ENCODE measurements around the gene PLA2G2C. TPM values are rescaled to one million over a fixed set of nuclear protein-coding genes. Genes with fewer than 3 reads are reported as not detected.

PLA2G2C gene
- total RNA-seq, 2 donors from 2014 or later = 0.27 TPM; not detected in 1

DNA sequence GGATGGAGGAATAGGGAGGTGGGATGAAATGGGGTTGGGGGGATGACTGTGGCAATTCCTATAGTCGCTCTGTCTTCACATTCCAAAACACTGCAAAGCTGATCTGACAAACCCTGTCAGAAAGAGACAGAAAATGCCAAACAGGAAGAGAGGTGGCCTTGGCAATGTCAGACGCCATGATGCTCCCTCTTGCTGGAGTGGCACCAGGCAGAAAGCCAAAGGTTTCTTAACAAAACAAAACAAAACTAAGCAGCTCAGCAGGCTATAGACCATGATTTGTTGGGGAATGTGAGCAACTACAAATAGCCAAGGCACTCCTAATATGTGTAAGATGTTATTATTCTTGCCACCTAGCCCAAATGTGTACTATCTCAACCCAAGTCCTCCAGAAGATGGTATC, 42.9 kb upstream of the PLA2G2C start:
- Histone ChIP-seq H3K9ac (ENCODE audit: low read depth in 2 of 2, low read length in 2 of 2) (no peak overlapping the region), H3K9me3 (no peaks in the 10 kb centered on the region), H3K27ac (no peak overlapping the region), H3K4me1 (no peaks in the 10 kb centered on the region), H3K27me3 (no peaks in the 10 kb centered on the region), H3K36me3 (no peaks in the 10 kb centered on the region), H3K4me3 (no peak overlapping the region)
- TF ChIP-seq, protein P1, sequence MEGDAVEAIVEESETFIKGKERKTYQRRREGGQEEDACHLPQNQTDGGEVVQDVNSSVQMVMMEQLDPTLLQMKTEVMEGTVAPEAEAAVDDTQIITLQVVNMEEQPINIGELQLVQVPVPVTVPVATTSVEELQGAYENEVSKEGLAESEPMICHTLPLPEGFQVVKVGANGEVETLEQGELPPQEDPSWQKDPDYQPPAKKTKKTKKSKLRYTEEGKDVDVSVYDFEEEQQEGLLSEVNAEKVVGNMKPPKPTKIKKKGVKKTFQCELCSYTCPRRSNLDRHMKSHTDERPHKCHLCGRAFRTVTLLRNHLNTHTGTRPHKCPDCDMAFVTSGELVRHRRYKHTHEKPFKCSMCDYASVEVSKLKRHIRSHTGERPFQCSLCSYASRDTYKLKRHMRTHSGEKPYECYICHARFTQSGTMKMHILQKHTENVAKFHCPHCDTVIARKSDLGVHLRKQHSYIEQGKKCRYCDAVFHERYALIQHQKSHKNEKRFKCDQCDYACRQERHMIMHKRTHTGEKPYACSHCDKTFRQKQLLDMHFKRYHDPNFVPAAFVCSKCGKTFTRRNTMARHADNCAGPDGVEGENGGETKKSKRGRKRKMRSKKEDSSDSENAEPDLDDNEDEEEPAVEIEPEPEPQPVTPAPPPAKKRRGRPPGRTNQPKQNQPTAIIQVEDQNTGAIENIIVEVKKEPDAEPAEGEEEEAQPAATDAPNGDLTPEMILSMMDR (IDR thresholded peaks at IDR 0.05) = no peak
- DNase-seq = no peak
- intact Hi-C loops (cut with DNase I) = no loop called here

DNA sequence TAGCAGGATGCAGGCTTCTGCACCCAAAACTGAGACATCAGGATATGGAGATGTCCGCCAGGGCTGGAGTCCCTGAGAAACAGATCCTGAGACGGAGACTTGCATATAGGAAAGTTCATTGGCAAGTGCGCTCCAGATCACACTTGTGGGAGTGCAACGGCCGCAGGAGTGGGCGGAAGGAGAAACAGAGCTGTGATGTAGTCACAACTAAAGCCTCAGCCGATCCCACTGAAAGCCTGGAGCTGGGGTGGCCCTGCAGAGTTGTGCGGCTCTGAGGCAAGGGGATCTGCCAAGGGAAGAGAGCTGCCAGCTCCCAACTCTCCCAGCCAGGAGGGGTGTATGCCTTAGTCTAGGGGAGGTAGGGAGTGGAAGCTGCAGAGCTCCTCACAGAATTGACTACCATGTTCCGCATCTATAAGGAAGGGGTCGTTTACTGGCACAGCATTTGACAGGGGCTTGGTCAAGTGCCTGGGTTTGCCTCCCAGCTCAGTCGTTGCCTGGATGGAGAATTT, 42.1 kb upstream of the PLA2G2C start:
- intact Hi-C loops (cut with DNase I) = no loop called here

DNA sequence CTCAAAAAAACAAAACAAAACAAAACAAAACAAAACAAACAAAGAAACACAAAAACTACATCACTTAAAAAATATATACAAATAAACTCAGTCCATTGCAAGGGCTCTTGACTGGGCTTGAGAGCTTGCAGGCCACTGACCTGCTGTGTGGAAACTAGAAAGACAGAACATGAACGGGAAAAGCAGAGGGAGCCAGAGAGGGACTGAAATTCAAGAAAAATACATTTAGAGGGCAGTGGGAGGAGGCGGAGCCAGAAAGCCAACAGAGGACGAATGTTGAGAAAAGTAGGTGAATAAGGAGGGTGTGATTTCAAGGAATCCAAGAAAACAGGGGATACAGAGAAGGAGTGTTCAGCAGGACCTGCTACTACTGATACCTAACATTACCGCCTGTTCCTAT, 41.4 kb upstream of the PLA2G2C start:
- H3K36me3 ChIP-seq = no peaks in the 10 kb centered on the region
- H3K9me3 ChIP-seq = no peaks in the 10 kb centered on the region
- TF ChIP-seq, protein P1 (IDR thresholded peaks at IDR 0.05) = no peak
- no peaks in the 10 kb centered on the region for H3K4me1 ChIP-seq
- H3K27me3 ChIP-seq = no peaks in the 10 kb centered on the region
- intact Hi-C loops (cut with DNase I) = no loop called here
- no peak for DNase-seq
- no peak overlapping the region for H3K4me3 ChIP-seq
- no peak overlapping the region for H3K27ac ChIP-seq
- H3K9ac ChIP-seq (ENCODE audit: low read depth in 2 of 2, low read length in 2 of 2) = no peak overlapping the region

More for the DNA sequence above, 42.1 kb upstream of the PLA2G2C start:
- Histone ChIP-seq H3K36me3 (no peaks in the 10 kb centered on the region), H3K4me3 (no peak overlapping the region), H3K4me1 (no peaks in the 10 kb centered on the region), H3K9me3 (no peaks in the 10 kb centered on the region), H3K27ac (no peak overlapping the region), H3K27me3 (no peaks in the 10 kb centered on the region), H3K9ac (ENCODE audit: low read depth in 2 of 2, low read length in 2 of 2) (no peak overlapping the region)
- TF ChIP-seq, protein P1 (IDR thresholded peaks at IDR 0.05) = no peak
- no peak for DNase-seq

DNA sequence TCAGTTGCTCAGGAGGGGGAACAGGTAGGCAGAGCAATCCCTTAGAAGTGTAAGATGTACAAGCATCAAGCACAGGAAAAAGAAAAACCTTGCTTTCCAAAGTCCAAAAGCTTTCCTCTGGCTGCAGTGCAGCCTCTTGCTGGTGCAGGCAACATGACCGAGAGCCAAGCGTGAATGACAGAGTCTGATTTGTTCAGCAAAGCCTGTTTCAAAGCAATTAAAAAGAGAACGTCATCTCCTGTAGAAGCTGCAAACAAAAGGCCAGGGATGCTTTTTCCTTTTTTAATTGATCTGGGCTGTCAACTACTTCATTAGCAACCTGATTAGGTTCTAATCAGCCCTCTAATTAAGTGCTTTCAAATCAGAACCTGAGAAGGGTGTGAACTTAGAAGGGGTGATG, 38.2 kb upstream of the PLA2G2C start:
- Histone ChIP-seq H3K4me3 (no peak overlapping the region), H3K27ac (no peak overlapping the region), H3K9me3 (no peaks in the 10 kb centered on the region), H3K9ac (ENCODE audit: low read depth in 2 of 2, low read length in 2 of 2) (no peak overlapping the region), H3K36me3 (no peaks in the 10 kb centered on the region), H3K27me3 (no peaks in the 10 kb centered on the region), H3K4me1 (no peaks in the 10 kb centered on the region)
- TF ChIP-seq, protein P1 (IDR thresholded peaks at IDR 0.05) = no peak
- DNase-seq = no peak
- intact Hi-C loops (cut with DNase I) = no loop called here

DNA sequence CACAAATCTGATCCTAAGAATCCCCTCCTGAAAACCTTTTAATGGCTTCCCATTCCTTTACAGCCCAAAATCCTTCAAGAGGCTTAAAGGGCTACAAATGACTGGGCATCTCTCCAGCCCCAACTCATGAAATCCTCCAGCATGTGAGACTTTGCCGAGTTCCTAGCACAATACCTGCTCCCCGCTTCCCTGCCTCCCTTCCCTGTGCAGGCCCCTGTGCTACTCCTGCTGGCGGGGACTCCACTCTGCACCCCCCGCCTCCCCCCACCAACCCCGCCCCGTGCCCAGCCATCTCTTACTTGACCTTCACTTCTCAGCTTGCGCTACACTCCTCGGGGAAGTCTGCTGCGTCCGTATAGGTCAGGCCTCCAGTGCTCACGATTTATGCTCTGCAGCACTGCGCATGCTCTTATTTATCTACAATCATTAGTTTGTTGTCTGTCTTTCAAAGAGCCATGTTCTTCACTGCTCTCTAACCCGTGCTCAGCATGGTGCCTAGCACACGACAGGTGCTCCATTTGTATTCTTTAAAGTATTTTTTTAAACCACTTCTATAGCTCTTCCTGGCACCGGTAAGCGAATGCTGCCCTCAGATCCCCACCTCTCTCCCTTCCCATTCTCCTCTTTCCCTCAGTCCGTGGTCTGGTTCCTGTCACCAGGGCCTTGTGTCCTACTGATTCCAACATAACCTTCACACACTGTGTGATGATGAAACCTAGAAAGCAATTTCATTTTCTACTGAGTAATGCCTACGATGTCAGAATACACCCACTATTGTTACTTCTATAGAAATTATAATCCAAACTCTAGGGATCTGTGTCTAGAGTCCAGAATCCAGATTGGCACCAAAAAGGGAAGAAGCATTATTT, 37.5 kb upstream of the PLA2G2C start:
- Histone ChIP-seq H3K27ac (no peak overlapping the region), H3K9me3 (no peaks in the 10 kb centered on the region), H3K27me3 (no peaks in the 10 kb centered on the region), H3K9ac (ENCODE audit: low read depth in 2 of 2, low read length in 2 of 2) (no peak overlapping the region), H3K4me3 (no peak overlapping the region), H3K4me1 (no peaks in the 10 kb centered on the region), H3K36me3 (no peaks in the 10 kb centered on the region)
- intact Hi-C loops (cut with DNase I) = no loop called here
- no peak for DNase-seq
- TF ChIP-seq, protein P1 (IDR thresholded peaks at IDR 0.05) = no peak

All from colonic mucosa (tissue), 4 donors.